ENCODE measurements around the gene EGR4.

EGR4 gene

DNA sequence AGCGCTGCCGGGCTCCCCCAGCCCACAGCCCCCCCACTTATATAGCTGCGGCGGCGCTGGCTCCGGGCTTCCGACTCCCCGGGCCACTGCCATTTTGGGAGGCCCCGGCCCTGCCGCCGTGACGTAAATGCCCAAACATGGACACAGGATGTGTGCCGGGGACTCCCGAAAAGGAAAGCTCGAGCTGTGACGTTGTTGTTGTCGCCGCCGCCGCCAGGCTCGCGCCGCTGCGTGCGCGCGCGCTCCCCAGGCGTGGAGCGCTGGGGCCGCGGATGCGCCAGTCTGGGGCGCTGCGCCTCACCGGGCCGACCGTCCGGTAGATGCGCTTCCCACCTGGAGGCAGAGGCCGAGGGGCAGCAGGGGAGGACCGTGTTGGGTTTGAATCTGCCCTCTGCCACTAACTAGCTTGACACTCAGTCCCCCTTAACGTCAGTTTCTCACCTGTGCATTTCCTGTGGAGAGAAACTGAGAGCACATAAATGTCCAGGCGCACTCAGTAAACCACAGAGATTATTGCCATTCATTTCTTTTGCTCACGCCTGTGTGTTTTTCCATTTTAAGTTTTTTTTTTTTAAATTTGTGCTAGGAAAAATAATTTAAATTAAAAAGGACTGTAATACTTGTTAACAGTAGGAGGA is at the start of gene EGR4:
Gene EGR4 (minus strand): TSS at position 15 of the 638 bp plus-strand sequence. CDS start 231 bp downstream, outside the sequence.
- DNase-seq: peak; percentile 91

DNA sequence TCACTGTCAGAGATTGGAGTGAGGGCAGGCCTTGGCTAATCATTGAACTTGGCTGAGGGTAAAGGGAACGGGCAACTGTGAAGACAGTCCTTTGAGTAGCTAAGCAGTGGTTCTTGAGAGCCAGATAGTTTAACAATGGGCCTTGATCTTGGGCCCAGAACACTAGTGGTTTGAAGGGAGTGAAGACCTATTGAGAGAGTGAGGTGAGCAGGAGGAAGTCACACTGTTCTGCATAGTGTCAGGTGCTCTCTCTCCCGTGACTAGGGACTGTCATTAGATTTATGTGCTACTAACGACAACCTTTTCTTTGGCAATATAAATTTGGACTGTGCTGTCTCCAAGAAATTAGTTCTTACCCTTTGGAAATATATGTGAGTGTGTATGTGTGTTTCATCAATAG is 47.7 kb upstream of the EGR4 start:
- no peak for DNase-seq

- no peak for DNase-seq
These were observed 45.9 kb upstream of the EGR4 start for GRCh38 chr2:73339201-73339600.

DNA sequence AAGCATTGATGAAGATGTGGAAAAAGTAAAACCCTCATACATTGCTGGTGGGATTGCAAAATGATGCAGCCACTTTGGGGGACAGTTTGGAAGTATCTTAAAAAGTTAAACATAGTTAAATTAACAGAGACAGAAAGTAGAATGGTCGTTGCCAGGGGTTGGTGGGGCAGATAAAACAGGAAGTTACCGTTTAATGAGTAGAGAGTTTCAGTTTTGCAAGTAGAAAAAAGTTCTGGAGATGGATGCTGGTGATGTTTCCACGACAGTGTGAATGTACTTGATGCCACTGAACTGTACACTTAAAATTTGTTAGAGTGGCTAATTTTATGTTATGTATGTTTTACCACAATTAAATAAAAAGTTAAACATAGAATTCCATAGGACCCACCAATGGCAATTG is 44.5 kb upstream of the EGR4 start:
- no peak for DNase-seq

- no peak for DNase-seq
These were observed 41.3 kb upstream of the EGR4 start for GRCh38 chr2:73334620-73335019.

GRCh38 chr2:73334045-73334444 is 40.7 kb upstream of the EGR4 start:
- no peak for DNase-seq

DNA sequence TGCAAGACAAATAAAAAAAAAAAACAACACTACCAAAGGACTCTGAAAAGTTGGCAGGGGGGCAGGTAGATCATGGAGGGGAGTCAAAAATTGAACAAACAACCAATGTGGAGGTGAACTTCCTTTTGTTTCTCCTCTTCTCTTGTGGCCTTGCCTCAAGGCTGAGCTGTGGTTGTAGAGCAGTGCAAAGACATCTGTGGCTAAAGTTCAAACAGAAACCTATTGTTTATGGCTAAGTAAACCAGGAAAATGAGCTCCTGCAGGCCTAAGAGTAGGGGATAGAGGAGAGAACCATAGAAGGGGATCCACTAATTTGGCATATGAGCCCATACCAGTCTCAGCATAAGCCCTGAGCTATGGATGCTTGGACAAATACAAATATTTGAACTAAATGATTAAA is 40.2 kb upstream of the EGR4 start:
- no peak for DNase-seq

- no peak for DNase-seq
These were observed 30.9 kb upstream of the EGR4 start for GRCh38 chr2:73324126-73324725.

GRCh38 chr2:73323551-73323950 is 30.2 kb upstream of the EGR4 start:
- no peak for DNase-seq

GRCh38 chr2:73314441-73314840 is 21.1 kb upstream of the EGR4 start:
- no peak for DNase-seq

GRCh38 chr2:73307720-73308119 is 14.4 kb upstream of the EGR4 start:
- no peak for DNase-seq

DNA sequence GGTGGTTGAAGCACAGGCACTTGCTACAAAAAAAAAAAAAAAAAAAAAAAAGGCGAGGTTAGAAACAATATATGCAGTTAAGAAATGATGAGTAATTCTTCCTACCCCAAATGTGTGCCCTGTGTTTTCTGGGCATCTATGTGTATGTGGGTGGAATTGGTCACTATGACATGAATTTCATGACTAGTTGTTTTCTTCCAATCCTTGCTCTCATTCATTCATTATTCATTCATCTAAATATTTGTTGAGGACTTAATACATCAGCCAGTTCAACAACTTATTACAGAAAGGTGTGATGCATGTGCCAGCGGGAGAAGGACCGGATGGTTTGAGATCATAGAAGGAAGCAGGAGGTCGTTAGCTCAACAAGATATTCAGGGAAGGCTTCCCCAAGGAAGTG is 8.3 kb upstream of the EGR4 start:
- no peak for DNase-seq

DNA sequence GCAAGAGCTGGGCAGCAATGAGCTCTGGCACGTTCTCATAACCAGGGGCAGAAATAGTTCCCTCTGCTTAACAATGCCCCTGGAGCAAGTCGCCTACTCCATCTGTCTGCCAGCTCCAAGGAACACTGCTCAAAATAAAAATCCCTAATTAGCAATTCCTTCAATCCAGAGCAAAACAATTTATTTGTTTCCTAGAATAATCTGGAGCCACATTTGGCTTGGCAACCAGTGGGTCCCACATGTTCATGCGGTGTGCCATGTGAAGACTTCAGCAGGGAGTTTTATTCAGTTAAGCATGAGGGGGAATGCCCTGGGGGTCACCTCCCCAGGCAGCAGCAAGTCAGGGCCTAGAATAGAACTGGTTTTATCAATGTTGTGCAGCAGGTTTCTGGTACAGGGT is 7.6 kb upstream of the EGR4 start:
- no peak for DNase-seq

GRCh38 chr2:73297586-73297985 is 4.2 kb upstream of the EGR4 start:
- no peak for DNase-seq

DNA sequence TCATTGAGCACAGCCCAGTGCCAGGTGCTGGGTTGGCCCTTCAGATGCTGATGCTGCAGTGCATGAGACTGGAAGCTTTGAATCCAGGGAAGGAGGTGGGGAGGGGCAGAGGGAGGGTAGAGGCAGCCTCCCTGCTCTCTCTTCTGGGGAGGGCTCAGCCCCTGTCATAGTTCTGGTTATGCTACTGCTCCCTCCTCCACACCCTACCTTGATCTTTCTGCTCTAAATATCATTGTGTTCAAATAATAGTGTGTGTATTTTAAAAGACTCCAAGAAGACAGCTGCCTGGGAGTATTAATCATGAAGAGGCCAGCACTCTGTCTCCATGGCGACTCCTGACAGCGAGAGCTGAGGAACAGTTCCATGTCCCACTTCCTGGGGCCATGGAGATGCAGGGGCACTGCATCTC is 3.8 kb upstream of the EGR4 start:
- DNase-seq: no peak

GRCh38 chr2:73295751-73296400 is 2.5 kb upstream of the EGR4 start:
- DNase-seq: no peak

DNA sequence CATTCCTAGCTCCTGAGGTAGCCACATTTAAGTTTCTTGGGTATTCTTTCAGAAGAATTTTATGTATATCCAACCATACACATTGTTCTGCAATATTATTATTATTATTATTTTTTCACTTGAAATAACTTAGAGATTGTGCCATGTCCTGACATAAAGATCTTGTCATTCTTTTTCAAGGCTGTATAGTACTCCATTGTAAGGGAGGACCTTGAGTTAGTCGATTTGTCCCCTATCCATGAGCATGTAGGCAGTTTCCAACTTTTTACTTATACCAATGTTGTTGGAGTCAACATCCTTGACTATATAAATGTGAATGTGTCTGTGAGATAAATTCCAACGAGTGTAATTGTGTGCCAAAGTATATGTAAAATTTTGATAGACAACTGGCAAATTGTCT is 891 bp upstream of the EGR4 start:
- no peak for DNase-seq

DNA sequence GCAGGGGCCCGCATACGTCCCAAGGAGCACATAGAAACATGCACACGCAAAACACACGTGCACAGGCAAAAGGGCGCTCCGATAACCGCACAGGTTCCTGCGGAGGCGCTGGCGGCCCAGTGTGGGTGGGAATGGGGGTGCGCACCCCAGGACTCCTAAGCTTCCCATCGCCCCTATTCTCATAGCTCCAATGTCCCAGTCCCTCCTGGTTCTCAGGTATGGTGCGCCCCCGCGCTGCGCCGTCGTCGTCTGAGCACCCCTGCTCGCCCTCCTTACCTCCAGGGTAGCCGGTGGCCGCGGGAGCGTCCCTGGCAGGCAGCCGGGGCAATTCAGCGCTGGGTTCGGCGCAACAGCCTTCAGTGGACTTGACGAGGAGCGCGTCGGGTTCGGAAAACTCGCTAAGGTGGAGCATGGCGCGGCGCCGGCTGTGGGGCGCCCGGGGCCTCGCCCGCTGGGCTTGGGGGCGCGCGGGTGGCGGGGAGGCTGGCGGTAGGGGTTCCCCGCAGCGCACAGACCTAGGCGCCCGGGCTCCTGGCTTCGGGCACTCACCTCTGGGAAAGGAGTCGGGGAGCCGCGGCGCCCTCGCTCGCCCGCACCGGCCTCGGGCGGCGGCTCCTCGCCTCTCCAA is 328 bp downstream of the EGR4 start:
- DNase-seq: peak; percentile 37

DNA sequence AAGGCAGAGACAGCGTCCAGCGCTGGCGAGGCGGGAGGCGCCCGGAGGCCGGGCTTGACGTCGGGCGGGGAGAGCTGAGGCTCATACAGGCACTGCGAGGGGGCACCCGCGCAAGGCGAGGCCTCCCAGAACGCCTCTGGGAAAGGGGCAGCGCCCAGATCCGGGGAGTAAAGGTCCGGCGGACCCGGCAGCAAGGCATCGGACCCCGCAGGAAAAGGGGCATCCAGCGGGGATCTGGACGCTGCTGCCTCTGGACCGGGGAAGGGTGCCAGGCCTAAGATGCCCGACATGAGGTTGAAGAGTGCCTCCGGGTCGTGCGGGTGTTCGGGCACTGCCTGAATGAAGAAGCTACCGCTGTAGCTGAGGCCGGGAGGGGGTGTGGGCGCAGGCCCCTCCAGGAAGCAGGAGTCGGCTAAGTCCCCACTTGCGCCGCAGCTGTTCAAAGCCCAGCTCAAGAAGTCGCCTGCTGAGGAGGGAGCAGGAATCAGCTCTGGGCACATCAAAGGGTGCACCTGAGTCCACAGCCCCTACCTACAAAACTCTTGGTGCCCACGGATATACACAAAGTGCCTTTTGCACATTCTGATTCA is 937 bp downstream of the EGR4 start:
- DNase-seq: no peak

- no peak for DNase-seq
These were observed 1.7 kb downstream of the EGR4 start for GRCh38 chr2:73291461-73292315.

DNA sequence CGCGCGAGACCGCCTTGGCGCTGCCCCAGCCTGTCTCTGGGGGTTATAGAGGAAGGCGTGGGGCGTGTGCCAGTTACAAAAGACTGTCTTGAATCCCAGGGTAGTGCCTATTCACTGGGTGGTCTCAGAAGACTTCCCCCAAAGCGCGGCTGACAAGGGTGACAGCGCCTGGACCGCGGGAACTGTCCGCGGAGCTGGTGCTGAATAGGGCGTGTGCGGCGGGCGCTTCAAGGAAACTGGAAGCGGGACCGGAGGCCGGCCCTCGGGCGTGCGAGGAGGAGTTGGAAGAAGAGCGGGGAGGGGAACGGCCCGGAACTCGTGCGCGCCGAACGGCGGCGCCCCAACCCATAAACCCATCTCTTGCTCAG is 2.3 kb downstream of the EGR4 start:
- DNase-seq: peak; percentile 75

GRCh38 chr2:73290049-73290839 is 3.1 kb downstream of the EGR4 start:
- DNase-seq: peak; percentile 61
